Omental fat pad (tissue), 4 donors: ENCODE measurements around the gene DHX15. TPM values are rescaled to one million over a fixed set of nuclear protein-coding genes. Genes with fewer than 3 reads are reported as not detected.

Experiments used
- ATAC-seq: fragments of 150-250 bp; one replicate; pipeline ENCODE4 v1.9.1; 2016; ENCODE audit warnings: mild to moderate bottlenecking, moderate library complexity; ENCODE audit not compliant: low FRiP score
- DNase-seq: peaks from one replicate; pipeline ENCODE4 v3.0.0-alpha.2; 2019; ENCODE audit warnings: low spot score
- total RNA-seq, 4 donors: library from RNA; depleted of rRNA; stranded (reverse); fragments of >200 nt; gene quantifications; one replicate each; pipeline ENCODE4 v1.1.0, GENCODE V29; 2016
- TF ChIP-seq, protein P1 (sequence below), 3 donors: fragments of 450-650 bp; IDR thresholded peaks; one replicate each; pipeline ENCODE4 v1.5.1; 2016 to 2017; ENCODE audit warnings: antibody characterized with exemption in 3 of 3, mild to moderate bottlenecking in 3 of 3, moderate library complexity in 2 of 3

The DHX15 gene
- total RNA-seq, 4 donors from 2014 or later: 115 to 252 (median 154) TPM

DNA sequence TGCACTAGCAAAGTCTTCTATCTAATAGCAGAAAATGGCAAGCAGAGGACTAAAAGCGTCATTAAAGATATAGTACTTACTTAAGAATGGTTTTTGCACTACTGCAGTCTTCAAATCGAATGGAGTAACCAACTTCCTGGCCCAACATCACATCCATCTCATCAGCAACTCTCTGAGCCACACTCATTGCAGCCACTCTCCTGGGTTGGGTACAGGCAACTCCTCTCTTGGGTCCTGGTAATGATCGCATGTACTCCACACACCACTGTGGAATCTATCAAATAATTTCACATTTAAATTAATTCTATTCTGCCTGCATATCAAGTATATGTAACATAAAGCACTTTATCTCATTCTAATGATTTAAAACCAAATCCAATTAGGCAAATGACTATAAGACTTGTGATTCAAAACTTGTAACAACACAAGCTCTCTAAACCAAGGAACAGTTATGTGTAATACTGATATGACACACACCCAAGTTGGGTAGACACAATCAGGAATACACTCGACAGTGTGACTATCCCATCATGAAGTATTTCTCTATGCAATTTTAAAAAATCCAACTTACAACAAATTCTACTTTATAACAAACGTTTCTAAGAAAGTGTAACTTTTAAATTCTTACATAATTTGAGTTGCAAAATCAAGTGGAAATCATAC, 13.6 kb downstream of the DHX15 start:
- TF ChIP-seq, protein P1, sequence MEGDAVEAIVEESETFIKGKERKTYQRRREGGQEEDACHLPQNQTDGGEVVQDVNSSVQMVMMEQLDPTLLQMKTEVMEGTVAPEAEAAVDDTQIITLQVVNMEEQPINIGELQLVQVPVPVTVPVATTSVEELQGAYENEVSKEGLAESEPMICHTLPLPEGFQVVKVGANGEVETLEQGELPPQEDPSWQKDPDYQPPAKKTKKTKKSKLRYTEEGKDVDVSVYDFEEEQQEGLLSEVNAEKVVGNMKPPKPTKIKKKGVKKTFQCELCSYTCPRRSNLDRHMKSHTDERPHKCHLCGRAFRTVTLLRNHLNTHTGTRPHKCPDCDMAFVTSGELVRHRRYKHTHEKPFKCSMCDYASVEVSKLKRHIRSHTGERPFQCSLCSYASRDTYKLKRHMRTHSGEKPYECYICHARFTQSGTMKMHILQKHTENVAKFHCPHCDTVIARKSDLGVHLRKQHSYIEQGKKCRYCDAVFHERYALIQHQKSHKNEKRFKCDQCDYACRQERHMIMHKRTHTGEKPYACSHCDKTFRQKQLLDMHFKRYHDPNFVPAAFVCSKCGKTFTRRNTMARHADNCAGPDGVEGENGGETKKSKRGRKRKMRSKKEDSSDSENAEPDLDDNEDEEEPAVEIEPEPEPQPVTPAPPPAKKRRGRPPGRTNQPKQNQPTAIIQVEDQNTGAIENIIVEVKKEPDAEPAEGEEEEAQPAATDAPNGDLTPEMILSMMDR (IDR thresholded peaks at IDR 0.05): no peak
- DNase-seq (no peak), ATAC-seq (no peak)

DNA sequence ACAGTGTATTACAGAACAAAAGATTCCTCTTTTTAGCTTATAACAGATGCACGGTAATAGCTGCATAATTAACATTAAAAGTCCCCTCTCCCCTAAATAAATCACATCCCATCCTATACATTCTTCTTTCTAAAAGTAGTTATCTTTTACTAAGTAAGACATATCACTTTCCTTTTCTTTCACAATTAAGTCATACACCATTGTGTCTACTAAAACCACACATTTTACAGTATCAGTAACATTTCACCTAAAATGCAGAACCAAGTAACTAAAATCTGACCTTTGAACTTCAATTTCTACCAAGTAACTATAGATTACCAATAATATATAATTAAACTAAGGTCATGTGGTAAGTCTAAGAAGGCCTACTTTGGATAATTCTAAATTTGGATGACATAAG, 14.2 kb downstream of the DHX15 start:
- TF ChIP-seq, protein P1 (IDR thresholded peaks at IDR 0.05): no peak
- DNase-seq (no peak), ATAC-seq (no peak)

DNA sequence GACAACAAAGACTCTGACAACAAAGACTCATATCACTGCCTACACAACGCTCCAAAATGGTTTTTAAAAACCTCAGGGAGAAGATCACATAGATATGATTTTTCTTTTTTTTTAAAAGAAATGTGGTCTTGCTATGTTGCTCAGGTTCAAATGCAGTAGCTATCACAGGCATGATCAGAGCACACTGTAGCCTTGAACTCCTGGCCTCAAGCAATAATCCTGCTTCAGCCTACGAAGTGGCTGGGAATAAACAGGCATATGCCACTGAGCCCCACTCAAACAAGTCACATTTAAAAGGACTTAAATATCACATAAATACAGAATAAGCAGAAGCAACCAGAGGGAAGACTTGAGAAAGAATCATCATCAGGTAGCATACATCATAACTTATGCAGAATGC, 14.7 kb downstream of the DHX15 start:
- no peak for ATAC-seq
- TF ChIP-seq, protein P1 (IDR thresholded peaks at IDR 0.05): no peak
- no peak for DNase-seq

DNA sequence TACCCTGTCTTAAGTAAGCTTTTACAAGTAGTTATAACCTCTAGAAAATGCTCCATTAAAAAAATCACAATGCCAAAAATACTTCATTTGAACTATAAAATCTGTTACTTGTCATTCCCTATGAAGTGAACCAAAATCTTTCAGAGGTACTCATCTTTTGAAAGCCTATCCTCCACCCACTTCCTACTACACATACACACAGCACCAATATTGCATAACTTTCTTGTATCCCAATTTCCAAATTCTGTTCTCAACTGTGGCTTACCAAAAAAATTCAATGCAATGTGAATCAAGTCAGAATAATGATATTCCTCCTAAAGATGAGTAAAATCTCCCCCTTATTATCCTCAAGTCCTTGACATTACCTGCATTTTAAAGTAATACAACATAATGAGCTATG, 15.9 kb downstream of the DHX15 start:
- no peak for DNase-seq
- TF ChIP-seq, protein P1 (IDR thresholded peaks at IDR 0.05): no peak
- ATAC-seq: peak; percentile 65

DNA sequence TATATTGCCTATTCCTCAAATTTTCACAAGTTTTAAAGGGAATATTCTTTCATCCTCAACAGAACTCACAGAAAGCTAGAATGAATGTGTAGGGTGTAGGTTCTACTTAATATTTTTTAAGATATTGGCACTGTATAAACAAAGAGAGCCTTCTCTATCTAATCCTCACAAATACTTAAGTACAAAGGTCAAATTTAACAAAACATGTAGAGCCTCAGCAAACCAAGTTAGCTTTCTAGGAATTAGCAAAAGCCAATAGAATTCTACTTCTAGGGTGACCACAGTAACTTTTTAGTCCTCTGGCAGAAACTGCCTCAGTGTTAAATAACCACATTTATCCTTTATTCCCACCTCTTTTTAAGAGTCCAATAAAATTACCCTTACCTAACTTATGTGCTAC, 19.3 kb downstream of the DHX15 start:
- DNase-seq (no peak), ATAC-seq (no peak)
- TF ChIP-seq, protein P1 (IDR thresholded peaks at IDR 0.05): no peak

DNA sequence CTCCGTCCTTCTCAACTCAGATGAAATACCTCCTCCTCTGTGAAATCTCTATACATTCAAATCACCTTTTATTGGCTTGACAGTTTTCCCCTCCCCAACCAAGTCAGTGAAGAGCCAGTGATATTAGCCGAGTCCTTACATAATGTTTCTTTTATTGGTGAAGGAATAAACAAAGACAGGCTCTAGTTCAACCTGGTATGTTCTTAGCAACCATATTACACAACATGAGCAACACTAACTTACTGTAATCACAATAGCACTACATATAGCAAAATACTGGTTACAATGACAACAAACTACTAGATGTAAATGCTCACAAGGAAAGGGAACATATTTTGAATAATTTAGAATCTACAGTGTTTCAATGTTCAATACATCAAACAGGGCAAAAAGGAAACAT, 19.9 kb downstream of the DHX15 start:
- ATAC-seq (no peak), DNase-seq (no peak)
- TF ChIP-seq, protein P1 (IDR thresholded peaks at IDR 0.05): no peak

DNA sequence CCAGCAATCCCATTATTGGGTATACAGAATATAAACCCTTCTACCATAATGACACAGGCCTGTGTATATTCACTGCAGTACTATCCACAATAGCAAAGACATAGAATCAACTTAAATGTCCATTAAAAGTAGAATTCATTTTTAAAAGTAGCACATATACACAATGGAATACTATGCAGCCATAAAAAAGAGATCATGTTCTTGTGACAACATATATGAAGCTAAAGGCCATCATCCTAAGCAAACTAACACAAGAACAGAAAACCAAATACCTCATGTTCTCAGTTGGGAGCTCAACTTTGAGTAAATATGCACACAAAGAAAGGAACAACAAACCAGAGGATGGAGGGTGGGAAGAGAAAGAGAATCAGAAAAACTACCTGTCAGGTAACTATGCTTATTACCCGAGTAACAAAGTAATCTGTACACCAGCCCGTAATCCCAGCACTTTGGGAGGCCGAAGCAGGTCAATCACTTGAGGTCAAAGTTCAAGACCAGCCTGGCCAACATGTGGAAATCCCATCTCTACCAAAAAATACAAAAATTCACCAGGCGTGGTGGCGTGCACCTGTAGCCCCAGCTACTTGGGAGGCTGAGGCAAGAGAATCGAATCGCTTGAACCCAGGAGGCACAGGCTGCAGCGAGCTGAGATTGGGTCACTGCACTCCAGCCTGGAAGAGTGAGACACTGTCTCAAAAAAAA, 22.8 kb downstream of the DHX15 start:
- TF ChIP-seq, protein P1 (IDR thresholded peaks at IDR 0.05): no peak
- DNase-seq (no peak), ATAC-seq (no peak)
